Hippocampal formation (tissue), 2 donors: Measurements from ENCODE around the gene TMEM161B.
"Not testable (repeated sequence)": the region's sequence is repeated elsewhere in the genome, so short reads cannot be mapped to it uniquely, and the experiment has no call there.

Experiments used
- DNase-seq, 2 donors: peaks; one replicate each; lab custom pipeline; 2025; lab: John Stamatoyannopoulos, UW

The TMEM161B gene

DNA sequence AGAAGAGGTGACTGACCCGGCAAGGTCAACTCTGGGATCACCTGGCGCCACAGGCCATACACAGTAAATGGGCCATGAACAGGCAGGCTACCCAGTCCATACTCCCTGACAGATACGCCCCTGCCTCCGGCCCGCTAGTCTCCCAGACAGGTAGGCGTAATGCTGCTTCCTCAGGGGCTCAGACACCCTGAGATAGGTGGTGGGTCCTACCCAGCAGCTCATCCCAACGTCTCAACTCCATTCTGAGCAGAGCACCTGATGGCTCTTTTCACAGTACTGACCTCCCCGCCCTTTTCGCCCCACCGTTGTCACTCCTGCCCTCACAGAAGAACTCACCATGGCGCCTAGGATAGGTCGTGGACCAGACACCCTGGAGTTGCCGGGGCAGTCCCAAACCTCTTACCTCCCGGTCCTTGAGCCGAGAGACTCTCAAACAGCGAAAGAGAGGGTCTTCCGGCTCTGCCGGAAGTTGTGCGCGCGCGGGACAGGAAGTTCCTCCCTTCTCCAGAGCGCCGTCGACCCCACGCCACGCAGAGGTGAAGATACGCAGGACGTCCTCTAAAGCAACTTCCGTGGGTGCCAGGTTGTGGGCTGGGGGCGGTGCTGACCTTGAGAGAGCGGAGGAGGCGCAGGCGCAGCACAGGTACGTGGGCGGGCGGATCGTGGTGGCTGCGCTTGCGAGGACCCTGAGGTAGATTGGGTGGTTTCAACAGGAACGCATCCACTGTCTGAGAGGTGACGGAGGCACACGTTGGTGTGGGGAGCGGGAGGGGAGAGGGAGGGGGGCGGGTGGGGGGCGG is at the start of gene TMEM161B:
TSS of gene TMEM161B (minus strand) at position 461 of the 800 bp plus-strand sequence. CDS start at position 339, 122 bp downstream.
- DNase-seq, result peak; percentile 72 to 75

DNA sequence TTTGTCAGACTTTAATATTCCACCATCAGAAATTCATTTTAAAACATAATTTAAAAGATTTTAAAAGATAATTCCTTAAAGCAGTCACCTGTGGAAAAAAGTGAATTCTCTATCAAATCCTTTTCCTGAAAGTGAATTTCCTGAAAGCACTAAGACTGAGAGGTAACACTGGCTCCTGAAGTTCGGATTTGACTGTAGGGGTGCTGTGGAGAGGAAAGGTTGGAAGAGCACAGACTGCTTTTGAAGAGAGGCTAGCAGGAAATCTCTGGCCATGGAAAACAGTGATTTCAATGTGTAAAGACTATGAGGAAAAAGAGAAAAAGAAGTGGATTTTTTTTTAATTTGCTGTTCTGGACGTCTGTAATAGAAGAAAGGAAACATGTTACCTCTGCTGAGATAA is 35.7 kb upstream of the TMEM161B start:
- DNase-seq, result no peak

DNA sequence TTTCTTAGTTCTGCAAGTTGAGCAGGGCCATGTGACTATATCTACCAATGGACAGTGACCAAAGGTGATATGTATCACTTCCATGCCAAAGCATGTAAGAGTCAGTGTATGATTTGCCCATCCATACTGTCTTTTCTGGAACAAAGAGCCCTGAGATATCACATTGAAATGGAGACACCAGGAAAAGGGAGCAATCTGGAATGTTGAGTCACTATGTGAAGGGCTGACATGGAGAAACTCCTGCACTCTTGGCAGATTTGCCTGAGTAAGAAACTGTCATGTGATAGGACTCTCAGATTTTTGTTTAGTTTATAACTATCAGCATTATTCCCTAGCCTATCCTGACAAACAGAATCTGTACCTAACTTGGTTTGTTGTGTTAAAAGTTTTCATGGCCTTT is 29.8 kb upstream of the TMEM161B start:
- DNase-seq, result no peak

DNA sequence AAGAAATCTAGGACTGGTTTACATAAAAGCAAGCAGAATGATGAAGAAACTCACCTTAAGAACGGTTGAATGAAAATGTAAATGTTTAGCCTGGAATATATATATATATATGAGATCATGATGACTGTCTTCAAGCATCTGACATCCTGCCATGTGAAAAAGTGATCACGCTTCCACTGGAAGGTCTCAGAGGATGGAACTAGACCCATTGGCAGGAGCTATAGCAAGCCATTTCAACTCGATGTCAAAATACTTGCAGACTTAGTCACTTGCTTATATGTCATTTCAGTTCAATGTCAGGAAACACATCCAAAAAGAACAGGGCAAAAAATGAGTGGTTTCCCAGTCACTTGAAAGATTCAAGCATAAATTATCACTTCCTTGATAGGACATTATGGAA is 22.2 kb upstream of the TMEM161B start:
- no peak for DNase-seq

DNA sequence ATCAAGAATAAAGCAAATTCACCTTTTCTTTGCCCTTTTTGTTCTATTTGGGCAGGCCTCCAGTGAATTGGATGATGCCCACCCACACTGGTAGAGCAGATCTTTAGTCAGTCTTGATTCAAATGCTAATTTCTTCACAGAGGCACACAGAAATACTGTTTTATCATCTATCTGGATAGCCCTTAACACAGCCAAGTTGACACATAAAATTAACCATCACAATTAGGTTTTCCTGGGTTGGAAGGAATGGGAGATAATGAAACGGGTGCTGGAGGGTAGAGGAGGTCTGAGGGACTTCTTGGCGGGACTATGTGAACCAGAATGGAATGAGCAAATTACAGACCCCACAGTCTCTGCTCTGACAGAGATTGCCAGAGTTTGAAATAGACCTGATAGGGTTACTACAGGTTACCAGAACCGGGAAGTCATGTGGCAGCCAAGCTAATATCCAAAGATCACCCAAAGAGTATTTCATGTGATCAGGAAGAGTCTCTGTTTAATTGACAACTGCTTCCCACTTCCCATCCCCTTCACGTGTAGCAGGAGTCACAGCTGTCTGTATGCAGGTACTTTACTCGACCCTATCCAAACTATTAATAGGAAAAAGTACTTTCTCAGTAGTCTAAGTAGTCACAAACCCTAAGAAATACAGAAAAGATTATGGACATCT is 20.0 kb upstream of the TMEM161B start:
- no peak for DNase-seq

DNA sequence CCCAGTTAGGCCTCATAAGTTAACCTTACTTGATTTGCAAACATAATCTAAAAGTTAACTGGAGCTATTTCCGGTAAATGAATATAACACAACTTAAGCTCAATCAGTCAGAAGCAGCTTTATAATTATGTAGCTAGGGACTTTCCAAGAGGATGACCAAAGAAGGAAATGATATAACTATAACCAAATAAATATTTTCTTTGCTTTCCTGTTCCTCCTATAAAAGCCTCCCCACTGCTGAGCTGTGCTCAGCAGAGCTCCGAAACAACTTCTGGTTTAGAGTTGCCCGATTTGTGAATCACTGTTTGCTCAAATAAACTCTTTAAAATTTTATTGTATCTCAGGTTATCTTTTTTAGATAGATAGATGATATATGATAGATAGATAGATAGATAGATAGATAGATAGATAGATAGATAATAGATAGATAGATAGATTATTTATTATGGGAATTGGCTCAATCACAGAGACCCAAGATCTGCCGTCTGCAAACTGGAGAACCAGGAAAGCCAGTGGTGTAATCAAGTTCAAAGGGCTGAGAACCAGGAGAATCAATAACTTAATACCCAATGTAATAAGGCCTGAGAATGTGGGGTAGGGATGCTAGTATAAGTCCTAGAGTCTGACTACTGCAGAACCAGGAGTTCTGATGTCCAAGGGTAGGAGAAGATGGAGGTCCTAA is 19.3 kb upstream of the TMEM161B start:
- DNase-seq, result no peak

DNA sequence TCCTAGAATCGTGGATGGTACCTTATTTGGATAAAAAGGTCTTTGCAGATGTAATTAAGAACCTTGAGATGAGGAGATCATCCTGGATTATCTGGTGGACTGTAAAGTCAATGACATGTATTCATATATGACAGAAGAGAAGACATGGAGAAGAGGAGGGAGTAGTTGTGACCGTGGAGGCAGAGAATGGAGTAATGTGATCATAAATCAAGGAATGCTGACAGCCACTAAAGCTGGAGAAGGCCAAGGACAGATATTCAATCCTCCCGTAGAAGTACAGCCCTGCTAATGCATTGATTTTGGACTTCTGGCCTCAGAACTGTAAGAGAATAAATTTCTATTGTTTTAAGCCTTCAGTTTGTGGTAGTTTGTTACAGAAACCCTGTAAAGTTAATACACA is 18.7 kb upstream of the TMEM161B start:
- no peak for DNase-seq

DNA sequence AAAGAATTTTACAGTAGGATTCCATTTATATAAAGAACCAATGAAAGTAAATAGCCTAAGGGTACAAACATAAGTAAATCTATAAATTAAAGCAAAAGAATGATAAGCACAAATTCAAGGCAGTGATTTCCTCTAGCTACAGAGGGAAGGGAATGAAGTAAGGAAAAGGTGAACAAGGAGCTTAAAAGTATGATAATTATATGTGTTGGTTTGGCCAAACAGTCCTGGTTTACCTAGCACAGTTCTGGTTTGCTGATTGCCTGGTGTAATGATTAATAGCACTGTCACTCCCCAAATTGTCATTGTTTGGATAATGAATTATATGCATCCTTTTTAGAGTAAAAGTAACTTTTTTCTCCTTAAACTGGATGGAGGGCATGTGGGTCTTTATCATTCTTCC is 15.0 kb upstream of the TMEM161B start:
- DNase-seq, result no peak

DNA sequence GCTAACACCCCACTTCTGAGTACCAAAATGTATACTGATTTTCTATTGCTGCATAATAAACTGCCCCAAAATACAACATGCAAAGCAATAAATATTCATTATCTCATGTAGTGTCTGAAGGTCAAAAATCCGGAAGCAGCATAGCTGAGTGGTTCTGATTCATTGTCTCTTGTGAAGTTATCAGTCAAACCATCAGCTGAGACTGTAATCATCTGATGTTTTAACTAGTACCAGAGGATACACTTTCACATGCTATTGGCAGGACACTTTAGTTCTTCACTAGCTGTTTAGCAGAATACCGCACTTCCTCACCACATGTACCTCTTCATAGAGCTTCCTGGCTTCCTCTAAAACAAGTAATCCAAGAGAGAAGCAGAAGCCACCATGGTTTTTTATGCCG is 12.7 kb upstream of the TMEM161B start:
- DNase-seq, result no peak

DNA sequence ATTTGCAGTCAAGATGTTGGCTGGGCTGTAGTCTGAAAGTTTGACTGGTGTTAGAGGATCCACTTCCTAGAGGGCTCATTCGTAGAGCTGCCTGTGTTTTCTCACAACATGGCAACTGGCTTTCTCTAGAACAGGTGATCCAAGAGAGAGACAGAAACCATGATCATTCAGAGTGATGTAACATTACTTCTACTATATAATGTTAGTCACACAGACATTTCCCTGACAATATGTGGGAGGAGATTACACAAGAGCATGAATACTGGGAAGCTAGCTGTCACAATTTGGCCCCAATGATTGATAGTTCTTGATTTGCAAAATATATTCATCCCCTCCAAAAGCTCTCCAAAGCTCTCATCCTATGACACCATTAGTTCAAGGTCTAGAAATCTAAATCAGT is 10.9 kb upstream of the TMEM161B start:
- no peak for DNase-seq

DNA sequence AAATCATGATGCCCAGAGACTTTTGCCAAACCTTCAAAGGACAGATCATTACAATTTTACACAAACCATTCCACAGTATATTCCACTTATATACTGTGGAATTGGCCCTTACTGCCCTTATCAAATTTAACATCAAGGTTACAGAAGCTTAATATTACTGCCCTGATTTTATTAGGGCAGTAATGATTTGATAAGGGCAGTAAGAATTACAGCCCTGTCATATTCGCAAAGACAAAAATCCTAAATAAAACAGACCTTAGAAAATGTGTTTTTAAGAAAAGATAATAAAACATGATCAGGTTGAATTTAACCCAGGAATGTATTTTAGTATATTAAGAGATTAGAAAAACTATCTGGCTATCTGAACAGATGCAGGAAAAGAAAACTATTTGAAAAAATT is 7.7 kb upstream of the TMEM161B start:
- DNase-seq, result no peak

DNA sequence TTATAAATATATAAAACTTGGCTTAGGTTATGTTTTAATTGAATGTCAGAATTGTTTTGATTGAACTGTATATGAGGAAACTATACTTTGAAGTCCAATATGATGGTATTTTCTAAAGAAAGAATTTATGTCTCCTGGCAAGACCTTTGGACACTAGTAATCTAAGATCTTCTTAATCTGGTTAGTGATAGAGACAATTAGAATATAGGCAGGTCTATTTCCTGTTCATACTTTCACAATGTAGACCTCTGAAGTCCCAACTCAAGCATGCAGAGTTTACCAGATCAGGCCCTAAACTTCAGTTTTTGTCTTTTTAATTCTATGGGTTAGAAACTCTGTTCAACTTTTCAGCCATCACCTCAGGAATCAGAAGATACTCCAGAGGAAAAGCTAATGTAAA is 6.9 kb upstream of the TMEM161B start:
- no peak for DNase-seq

DNA sequence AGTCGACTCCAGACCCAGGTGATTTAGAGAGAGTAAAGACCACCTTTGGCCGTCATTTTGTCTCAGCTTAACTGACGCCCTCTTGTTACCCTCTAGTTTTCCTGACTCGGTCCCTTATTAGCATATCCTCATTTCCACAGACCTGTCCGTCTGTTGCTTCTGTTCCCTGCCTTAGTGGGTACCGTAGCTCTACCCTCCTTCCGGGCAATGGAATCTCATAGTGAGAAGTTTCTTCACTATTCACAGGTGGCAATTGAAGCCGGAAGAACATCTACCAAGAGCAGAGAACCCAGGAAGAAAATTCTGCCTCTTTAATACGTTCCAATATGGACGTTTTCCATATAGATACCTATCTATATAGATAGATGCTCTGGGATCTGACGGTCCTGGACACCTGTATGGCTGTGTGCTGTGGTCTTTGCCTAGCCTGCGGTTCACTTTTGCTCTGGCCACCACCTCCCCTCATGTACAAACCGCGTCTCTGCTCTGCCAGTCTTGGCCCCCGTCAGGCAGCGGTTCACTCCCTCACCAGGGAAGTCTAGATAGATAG is 652 bp upstream of the TMEM161B start:
- DNase-seq, result no peak

DNA sequence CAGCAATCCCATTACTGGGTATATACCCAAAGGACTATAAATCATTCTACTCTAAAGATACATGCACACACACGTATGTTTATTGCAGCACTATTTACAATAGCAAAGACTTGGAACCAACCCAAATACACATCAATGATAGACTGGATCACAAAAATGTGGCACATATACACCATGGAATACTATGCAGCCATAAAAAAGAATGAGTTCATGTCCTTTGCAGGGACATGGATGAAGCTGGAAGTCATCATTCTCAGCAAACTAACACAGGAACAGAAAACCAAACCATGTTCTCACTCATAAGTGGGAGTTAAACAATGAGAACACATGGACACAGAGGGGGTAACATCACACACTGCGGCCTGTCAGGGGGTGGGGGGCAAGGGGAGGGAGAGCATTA is 4.1 kb downstream of the TMEM161B start:
- DNase-seq, result not testable (repeated sequence)

DNA sequence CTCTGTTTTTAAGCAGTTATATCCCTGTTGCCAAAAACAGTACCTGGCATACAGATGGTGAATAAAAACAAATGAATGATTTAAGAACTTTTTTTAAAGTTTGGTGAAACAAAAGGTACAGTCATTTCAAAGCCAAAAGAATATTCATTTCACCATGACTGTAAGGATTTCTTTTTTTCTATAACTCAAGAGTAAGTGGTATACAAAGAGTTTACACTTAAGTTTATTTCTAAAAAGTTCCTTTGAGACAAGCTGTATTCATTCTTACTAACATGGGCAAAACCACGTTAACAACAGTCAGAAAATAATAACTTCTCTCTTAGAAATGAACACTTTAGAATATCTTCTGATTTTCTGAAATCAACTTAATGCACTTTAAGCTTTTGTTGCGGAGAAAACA is 5.3 kb downstream of the TMEM161B start:
- no peak for DNase-seq

DNA sequence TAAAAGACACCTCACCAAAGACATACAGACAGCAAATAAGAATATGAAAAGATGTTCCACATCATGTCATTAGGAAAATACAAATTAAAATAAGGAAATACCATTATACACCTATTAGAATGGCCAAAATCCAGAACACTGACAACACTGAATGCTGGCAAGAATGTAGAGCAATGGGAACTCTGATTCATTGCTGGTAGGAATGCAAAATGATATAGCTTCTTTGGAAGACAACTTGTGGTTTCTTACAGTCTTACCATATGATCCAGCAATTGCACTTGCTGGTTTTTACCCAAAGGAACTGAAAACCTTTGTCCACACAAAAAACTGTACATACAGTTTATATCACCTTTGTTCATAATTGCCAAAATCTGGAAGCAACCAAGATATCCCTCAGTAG is 6.5 kb downstream of the TMEM161B start:
- no peak for DNase-seq

DNA sequence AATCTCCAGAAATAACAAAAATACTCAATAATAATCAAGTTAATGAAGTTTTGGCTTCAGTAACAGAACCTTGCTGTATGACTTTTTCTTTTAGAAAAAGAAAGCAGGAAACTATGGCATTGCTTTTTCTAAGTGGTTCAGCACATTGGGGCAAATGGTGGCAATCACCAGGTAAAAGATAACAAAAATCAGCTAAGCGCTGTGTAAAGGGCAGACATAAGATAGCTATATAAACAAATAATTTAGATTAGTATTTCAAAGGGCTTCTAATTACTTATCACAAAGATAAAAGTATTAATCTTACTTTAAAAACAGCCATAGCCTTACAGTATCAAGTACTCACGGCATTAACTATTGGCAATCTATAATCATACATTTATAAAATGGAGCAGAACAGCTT is 10.0 kb downstream of the TMEM161B start:
- no peak for DNase-seq

DNA sequence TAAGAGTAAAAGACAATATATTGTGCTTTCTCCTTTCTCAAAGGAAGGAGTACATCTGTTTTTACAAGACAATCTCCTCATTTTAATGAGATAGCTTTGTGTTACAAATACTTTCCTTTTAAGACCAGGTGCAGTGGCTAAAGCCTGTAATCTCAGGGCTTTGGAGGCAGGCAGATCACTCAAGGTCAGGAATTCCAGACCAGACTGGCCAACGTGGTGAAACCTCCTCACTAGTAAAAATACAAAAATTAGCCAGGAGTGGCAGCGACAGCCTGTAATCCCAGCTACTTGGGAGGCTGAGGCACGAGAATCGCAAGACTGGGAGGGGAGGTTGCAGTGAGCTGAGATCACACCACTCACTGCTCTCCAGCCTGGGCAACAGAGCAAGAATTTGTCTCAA is 11.8 kb downstream of the TMEM161B start:
- no peak for DNase-seq

DNA sequence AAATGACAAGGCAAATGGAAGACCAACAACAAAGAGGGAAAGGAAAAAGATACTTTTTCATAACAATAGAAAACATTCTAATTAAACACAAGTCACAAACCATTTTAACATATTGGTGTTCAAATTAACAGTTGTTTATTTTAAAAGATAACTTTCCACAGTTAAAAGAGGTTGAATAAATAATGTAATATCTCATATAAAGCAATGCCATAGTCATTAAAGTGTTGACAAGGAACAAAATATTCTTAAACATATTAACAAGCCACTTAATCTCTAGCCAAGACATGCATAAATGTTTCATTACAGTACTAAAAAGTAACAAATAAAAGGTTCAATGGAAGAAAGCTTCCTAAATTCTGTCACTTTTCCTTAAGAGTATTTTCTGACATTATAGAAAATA is 12.6 kb downstream of the TMEM161B start:
- no peak for DNase-seq

DNA sequence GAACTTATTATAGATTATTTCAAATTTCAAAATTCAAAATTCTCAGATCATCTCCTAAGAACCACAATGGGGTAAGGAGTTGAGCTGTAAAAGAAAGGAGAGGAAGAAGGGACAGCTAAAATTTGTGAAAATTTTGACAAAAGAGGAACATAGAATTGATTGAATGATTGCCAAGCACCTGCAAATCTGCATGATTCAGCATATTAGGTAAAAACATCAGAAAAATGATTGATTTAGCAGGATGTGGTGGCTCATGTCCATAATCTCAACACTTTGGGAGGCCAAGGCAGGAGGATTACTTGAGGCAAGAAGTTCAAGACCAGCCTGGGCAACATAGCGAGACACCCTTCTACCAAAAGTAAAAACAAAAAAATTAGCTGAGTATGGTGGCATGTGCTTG is 14.3 kb downstream of the TMEM161B start:
- DNase-seq, result no peak

DNA sequence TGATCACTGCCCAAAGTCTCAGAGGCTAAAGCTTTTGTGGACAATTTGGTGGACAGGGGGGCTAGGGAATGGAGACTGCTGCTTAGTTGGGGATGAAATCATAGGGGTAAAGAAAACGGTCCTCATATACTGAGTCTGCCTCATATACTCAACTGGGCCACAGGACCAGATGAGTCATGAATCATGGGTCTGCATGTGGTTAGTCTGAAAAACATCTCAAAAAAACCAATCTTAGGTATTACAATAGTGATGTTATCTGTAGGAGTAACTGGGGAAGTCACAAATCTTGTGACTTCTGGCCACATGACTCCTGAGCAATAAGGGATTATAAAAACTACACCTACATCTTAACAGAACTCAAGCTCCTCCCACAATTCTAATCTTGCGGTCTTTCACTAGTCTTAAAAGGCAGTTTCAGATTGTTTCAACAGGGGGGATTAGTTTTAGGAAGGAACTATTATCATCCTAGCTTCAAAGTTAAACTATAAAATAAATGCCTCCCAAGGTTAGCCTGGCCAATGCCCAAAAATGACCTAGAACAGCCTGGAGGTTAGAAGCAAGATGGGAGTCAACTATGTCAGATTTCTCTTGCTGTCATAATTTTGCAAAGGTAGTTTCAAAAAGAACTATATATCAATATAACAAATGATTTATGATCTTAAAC is 17.5 kb downstream of the TMEM161B start:
- DNase-seq, result no peak

DNA sequence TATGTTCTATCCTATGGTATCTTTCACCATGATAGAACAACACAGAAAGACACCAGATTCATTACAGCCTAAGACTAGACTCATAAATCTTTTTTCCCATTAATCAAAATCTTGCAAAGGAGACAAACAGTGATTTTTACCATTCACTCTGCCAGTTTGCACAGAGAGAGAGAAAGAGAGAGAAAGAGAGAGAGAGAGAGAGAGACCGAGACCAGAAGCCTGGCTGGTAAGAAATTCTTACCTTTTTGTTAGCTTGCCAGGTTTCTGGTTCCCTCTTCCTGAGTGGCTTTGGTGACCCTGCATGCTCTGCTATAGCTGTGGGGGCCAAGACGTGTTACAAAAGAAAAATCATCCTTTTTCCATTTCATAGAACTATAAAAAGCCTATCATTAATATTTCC is 18.6 kb downstream of the TMEM161B start:
- no peak for DNase-seq
